ENCODE data around the gene SCGN.

Gene SCGN

GRCh38 chr6:25614052-25614451 is 38.0 kb upstream of the SCGN start:
- no peak for TF ChIP-seq CTCF (conservative IDR thresholded peaks at IDR 0.05)
- H3K27ac ChIP-seq: no peak overlapping the region

GRCh38 chr6:25615471-25615870 is 36.5 kb upstream of the SCGN start:
- no peak for TF ChIP-seq CTCF (conservative IDR thresholded peaks at IDR 0.05)
- no peak overlapping the region for H3K27ac ChIP-seq

GRCh38 chr6:25617997-25618396 is 34.0 kb upstream of the SCGN start:
- peak overlapping the region; percentile 57 for H3K27ac ChIP-seq

GRCh38 chr6:25619217-25619616 is 32.8 kb upstream of the SCGN start:
- H3K27ac ChIP-seq: peak overlapping the region; percentile 57; the same call in 1 of the 2 replicates
- TF ChIP-seq CTCF (conservative IDR thresholded peaks at IDR 0.05): no peak

More at GRCh38 chr6:25617997-25618396, 34.0 kb upstream of the SCGN start:
- no peak for TF ChIP-seq CTCF (conservative IDR thresholded peaks at IDR 0.05)

GRCh38 chr6:25620391-25620790 is 31.6 kb upstream of the SCGN start:
- H3K27ac ChIP-seq: no peak overlapping the region
- TF ChIP-seq CTCF (conservative IDR thresholded peaks at IDR 0.05): no peak

- no peak overlapping the region; the same call in 1 of the 2 replicates for H3K27ac ChIP-seq
- no peak for TF ChIP-seq CTCF (conservative IDR thresholded peaks at IDR 0.05)
Measured at GRCh38 chr6:25623065-25623464, 28.9 kb upstream of the SCGN start.

GRCh38 chr6:25623879-25624278 is 28.1 kb upstream of the SCGN start:
- no peak overlapping the region for H3K27ac ChIP-seq
- no peak for TF ChIP-seq CTCF (conservative IDR thresholded peaks at IDR 0.05)

GRCh38 chr6:25627001-25627400 is 25.0 kb upstream of the SCGN start:
- no peak overlapping the region for H3K27ac ChIP-seq
- TF ChIP-seq CTCF (conservative IDR thresholded peaks at IDR 0.05): no peak

All from VCaP (cell line).